OCI-M2 (cell line): ENCODE data around the gene TTC21A.

Experiments
- DNase-seq: peaks from one replicate; lab custom pipeline; 2025; ENCODE audit not compliant: unreplicated experiment; lab: John Stamatoyannopoulos, UW

TTC21A gene

DNA sequence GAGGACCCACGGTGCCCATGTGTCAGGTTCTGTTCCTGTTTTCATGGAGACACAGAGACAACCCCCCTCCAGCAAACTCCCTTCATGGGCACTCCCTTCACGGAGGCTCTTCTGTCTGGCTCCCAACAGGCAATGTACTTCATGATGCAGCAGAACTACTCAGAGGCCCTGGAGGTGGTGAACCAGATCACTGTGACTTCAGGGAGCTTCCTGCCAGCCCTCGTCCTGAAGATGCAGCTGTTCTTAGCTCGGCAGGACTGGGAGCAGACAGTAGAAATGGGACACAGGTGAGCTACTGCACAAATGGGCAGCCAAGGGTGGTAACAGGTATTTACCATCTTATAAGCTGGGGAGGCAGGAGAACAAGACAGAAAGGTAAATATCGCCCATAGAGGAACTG lies 7.0 kb downstream of the TTC21A start:
- DNase-seq, result no peak

DNA sequence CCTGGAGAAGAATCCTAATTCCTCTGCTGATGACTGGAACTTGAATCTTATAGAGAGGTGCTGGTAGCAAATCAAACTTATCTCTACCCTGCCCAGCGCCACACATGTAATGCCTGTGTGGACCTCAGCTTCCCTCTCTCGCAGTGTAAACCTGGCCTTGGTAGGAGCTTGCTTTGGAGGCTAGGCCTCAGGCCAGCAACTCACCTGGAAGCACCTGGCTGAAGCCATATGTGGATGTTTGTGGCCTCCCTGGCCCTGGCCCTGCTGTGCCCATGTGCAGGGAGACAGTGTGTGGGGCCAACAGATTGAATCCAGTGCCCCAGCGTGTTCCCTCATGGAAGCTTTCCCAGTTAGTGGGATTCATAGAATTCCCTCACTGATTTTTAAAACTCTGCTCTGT lies 8.4 kb downstream of the TTC21A start:
- DNase-seq, result no peak

DNA sequence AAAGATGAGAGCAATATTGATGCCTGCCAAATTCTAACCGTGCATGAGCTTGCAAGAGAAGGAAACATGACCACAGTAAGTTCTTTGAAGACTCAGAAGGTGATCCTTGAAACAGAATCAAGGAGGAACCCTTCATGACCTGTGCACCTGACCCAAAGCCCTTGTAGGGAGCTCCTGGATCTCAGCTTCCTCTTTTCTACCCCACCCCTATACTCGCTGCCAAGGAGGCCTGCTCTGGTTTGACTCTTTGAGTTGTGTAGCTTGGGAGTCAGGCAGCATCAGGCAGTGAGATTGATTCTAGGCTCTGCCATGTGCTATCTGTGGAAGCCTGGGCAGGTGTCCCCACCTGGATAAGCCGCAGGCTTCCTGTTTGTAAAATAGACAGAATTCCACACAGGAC lies 10.6 kb downstream of the TTC21A start:
- DNase-seq, result no peak

DNA sequence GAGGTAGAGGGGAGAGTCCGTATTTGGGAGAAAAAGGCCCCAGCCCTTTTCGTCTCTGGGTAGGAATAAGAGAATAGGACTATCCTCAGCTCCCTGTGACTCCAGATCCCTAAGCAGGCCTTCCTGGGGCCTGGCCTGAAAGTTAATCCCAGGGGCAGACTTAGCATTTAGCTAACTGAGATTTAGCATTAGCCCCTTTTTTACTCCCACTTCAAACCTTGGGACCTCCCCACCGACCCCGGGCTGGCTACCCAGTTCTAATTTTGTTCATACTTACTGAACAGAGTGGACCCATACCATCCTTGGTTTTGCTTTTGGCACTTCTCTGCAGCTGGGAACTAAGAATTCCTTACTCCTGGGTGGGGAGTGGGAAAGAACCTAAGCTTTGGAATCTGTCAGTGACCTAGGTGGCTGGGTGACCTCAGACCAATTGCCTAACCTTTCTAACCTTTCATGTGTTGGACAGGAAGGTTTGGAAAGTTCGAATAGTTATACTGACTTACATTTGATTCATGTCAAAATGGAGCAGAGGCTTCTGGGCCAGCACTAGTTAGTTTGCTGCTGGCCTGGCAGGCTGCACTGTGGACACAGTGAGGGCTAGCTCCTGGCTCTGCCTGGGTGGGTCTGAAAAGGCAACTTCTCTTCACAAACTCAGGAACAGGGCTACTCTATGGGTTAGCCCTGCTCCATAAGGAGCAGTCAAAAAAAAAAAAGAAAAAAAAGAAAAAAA lies 11.6 kb downstream of the TTC21A start:
- no peak for DNase-seq

DNA sequence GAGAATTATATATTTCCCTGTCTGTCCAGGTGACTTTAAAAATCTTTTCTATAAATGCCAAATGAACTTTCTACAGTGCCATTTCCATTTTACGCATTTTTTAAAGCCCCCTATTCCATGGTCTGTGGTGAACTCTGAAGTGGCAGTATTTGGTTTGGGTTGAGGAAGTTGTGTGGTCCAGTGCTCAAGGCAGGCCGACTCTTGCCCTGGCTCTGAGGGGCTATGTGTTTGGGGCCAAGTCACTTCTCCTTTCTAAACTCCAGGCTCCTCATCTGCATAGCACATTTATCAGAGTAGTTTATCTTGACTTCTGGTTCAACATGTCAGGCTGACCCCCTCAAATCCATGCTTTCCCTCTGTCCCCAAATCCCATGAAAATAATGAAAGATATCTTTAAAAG lies 14.1 kb downstream of the TTC21A start:
- no peak for DNase-seq

DNA sequence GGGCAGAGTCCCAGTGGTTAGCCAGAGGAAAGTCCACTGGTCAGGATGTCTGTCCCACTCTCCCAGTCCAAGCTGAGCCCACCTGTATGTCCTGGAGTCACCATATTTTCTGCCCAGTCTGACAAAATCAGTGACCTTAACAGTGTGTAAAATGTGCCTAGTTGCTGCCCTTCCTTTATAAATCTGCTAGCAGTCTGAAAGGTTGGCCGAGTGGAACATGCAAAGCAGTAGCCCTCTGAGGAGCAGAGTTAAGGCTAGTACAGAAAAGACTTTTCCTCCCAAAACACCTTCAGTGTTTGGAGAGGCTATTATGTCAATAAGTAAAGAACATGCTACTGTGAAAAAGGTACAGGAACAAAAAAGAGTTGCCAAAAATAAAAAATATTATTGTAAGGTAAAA lies 15.3 kb downstream of the TTC21A start:
- DNase-seq, result no peak

DNA sequence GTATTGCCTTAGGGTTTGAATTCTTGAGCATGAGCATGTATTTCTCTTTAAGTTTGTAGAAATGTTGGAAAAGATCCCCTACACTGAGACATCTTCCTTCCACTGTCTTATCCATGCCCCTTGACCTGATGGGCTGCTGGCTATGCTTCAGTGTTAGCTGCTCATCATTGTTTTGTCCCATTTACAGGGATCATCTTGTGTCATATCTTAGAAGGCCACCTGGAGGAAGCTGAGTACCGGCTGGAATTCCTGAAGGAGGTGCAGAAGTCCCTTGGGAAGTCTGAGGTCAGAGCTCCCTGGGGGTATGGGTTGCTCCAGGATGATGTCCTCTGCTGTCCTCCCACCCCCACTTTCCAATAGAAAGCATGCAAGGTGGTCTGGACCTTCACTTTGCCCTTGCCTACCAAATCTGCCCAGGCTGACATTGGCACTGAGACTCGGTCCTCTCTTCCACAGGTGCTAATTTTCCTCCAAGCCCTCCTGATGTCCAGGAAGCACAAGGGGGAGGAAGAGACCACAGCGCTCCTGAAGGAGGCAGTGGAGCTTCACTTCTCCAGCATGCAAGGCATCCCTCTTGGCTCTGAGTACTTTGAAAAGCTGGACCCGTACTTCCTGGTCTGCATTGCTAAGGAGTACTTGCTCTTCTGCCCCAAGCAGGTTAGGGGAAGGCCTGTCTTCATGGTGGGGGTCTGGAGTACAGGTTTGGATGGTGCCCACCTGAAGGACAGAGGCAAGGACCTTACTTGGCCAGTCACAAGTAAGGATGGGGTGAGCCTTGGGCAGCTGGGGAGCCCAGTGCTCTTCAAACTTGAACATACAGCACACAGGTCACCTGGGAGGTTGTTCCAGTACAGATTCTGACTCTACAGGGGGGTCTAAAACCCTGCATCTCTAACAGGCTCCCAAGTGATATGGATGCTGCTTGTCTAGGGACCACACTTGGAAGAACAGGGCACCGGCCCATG lies 17.7 kb downstream of the TTC21A start:
- no peak for DNase-seq

DNA sequence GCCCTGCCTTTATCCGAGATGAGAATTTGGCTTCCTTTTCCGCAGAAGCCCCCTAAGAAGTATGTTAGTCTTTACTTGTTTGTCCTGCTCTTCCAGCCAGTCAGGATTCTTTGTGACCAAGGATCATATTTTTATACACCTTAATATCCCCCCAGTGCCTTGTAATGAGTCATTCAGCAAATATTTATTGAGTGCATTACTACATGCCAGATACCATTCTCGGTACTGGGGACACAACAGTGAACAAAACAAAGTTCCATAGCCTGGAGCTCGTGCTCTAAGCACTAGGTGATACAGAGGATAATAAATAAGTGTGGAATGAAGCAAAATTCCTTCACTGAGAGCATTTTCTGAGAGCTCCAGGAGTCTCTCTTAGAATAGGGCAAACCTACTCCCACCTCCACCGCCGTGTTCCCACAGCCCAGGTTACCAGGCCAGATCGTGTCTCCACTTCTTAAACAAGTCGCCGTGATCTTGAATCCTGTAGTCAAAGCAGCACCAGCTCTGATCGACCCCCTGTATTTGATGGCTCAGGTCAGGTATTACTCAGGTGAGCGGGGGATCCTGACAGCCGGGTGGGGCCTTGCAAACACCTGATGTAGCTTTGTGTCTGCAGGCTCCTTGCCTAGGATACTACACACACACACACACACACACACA lies 18.5 kb downstream of the TTC21A start:
- DNase-seq, result no peak

DNA sequence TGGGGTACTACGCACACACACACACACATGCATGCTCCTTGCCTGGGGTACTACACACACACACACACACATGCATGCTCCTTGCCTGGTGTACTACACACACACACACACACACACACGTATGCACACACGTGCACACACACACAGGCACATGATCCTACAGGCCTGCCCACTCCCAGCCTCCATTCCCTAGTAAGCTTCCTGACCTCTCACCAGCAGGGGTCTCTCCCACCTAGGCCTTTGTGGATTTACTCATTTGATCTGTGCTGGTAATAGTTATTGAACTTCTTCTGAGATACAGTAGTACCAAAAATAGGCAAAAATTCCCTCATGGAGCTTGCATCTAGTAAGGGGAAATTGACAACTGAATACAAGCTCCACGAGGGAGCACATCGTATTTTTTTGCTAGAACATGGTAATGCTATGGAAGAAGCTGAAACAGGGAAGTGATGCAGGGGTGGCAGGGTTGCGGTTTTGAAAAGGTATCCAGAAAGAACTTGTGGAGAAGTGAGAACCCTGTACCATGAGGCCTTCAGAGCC lies 19.1 kb downstream of the TTC21A start:
- no peak for DNase-seq

DNA sequence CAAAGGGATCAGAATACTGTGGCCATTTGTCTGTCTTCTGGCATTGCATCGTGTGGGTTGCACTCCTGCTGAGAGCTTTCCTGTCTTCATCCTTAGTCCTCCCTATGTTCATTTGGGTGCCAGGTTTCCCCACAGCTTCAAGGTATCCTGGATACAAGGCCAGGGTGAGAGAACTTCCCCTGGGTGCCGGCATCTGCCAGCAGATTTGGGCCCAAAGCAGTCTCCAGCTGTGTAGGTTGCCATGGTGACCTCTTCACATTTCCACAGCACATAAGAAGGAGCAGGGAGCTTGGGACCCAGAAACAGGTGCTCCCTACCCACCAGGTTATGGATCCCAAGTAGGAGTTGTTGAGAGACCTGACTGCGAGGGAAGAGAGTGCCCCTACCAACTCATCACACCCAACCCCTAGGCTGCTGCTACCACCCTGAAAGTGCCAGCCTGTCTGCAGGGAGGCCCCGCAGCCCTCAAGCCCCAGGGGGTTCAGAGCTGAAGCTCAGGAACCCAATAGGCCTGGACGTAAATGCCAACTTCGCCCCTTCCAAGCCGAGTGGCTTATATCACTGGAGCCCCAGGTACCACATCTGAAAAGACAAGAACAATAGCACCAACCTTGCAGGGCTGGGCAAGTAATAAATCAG lies 19.9 kb downstream of the TTC21A start:
- no peak for DNase-seq

DNA sequence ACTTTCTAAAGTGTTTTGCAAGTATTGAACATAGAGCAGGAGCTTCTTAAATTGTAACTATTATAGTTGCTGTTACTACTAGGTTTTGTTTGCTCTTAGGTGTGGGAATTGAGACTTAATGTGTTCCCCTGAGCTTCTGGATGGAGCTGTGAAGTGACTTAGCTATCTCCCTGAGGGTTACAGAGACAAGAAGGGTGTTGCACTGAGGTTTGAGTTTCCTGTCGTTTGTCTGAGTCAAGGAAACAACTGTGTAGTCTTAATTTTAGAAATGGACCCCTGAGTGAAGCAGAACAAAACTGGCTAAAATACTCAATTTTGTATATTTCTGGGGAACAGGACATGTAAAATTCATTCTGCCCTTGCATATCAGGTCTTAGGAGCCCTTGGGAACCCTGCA lies 20.4 kb downstream of the TTC21A start:
- DNase-seq, result no peak

DNA sequence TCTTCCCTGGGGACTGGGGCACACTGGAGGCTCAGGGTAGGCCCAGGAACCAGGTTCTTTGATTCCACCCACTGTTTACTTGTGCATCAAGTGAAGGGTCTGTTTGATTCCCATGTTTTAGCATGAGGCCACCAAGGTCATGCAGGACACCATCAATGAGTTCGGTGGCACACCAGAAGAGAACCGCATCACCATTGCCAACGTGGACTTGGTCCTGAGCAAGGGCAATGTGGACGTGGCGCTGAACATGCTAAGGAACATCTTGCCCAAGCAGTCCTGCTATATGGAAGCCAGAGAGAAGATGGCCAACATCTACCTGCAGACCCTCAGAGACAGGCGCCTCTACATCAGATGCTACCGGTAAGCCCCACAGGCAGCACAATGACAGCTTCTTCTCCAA lies 21.5 kb downstream of the TTC21A start:
- no peak for DNase-seq

DNA sequence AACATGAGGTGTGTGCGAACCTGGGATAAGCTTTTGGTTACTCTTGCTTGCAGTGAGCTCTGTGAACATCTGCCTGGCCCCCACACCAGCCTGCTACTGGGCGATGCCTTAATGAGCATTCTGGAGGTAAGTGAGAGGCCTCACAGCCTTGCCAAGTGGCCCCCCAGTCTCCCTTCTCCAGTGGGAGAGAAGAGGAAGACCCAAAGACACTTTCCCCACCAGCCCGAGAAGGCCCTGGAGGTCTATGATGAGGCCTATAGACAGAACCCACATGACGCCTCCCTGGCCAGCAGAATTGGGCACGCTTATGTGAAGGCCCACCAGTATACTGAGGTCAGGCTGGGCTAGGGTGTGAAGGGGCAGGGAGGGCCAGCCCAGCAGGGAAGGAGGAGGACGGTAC lies 22.5 kb downstream of the TTC21A start:
- DNase-seq, result no peak

DNA sequence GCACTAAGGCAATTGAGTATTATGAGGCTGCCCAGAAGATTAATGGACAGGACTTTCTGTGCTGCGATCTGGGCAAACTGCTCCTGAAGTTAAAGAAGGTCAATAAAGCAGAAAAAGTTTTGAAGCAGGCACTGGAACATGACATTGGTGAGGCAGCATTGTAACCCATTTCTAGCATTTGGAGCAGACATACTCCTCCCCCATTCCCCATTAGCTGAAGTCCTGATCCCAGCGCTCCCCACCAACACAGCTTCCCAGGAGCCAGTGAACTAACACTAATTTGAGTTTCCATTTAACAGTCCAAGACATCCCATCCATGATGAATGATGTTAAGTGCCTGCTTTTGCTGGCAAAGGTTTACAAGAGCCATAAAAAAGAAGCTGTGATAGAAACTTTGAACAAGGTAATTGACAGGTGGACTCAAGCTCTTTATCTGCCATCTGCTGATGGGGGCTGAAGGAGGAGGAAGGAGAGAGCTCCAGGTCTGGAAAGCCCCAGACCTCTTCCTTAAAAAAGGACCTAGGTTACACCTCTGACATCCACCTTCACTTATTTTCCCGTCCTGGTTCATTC lies 23.3 kb downstream of the TTC21A start:
- DNase-seq, result no peak

DNA sequence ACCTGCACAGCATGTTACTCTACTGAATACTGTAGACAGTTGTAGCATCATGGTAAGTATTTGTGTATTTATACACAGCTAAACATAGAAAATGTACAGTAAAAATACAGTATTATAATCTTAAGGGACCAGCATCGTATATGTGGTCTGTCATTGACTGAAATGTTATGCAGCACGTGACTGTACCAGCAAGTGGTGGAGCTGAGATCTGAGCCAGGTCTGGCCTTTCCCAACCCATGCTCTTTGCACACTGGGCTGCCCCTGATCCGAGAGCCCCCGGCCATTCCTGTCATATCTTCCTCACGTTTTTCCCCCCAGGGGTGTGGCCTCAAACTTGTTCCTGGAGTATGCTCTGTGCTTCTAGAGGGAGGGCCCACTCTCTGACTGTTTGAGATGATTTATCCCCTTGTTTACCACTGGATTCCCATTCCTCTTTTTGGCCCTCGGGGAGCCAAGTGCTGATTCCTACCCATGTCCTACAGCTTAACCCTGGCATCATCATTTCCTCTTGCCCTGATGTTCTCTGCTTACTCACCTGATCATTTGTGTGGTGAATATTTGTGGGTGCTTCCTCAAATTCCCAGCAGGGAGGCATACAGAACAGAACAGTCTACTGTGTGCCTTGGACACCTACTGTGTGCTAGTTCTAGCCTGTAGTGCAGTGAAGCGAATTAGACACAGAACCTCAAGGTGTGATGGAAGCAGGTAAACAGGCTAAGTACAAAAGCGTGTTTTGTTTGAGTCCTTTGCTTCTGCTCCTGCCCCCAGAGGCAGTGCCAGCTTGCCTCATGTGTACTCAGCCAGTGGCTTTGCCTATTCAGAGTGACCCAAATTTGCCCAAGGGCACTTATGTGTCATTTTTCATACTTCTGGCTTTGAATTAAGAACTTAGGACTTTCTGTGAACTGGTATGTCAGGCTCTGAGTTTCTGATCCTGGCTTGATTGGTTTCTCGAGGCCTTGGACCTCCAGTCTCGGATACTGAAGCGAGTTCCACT lies 24.9 kb downstream of the TTC21A start:
- no peak for DNase-seq

DNA sequence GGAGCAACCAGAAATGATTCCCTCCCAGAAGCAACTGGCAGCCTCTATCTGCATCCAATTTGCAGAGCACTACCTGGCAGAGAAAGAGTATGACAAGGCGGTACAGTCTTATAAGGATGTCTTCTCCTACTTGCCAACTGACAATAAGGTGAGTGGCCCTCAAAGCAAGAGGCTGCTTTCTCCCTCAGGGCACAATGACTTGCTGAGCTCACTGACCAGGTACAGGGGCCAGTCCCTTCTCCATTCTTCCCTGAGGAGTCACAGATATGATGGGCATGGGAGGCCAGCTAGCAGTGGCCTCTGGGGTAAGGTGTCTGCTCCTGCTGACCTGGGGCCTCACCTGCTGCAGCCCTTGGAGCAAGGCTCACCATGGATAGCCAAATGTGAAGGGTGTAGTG lies 25.6 kb downstream of the TTC21A start:
- no peak for DNase-seq

DNA sequence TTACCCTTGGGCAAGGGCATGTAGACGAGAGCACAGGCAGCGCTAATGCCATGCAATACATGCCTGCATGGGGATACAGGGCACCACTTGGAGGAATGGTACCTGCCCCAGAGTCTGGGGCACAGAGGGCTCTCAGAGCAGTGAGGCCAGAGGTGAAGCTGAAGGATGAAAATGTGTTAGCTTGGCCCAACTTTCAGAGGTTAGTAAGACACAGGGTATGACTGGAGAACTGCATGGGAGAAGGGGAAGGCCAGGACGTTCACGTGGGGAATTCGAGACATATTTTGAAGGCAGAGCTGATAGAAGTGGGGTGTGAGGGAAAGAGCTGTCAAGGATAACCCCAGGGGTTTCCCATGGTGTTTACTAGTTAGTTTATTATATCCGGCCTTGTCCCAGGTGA lies 26.3 kb downstream of the TTC21A start:
- no peak for DNase-seq

DNA sequence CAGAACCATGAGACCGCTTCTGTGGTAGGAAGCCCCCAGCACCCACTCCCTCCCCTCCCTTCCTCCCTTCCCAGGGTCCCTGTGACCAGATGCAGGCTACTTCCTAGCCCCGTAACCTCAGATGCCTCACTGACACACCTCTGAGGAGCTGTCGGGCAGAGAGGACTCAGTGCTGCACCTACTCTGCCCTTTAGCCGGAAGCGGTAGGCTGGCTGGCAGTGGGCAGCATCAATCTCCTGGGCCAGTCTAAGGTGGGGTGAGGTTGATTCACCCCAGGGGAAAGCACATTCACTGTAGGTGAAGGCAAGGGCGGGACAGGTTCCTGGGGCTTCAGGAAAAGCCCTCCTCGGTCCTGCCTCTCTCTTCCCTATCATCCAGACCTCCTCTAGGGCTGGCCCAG lies 26.8 kb downstream of the TTC21A start:
- DNase-seq, result no peak

DNA sequence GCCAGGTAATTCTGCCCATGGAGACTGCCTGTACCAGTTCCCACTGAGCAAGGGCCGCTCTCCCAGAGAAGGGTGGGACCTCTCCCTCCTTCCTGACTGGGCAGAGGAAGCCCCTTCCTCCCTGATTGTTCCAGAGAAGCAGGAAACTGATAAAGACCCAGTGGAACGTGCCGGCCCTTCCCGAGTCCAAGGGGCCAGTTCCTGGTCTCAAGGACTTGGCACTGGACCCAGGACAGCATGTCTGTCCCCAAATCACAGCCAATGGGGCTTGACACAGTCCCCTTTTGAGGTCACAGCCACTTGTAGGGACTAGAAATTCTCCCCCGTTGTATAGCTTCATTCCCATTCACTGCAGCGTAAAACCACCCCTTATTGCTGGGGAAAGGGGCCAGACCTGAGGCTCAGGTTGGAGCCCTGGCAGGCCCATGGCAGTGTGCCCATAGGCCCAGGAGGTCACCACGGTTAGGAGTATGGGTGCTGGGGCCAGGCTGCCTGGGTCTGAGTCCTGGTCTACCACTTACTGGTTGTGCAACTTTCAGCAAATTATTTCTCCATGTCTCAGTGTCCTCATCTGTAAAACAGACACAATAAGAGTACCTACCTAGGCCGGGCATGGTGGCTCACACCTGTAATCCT lies 27.8 kb downstream of the TTC21A start:
- DNase-seq, result no peak
